Trophoblast cell (in vitro differentiated cells and primary cell): ENCODE measurements around the gene OR56B1. TPM values are rescaled to one million over a fixed set of nuclear protein-coding genes. Genes with fewer than 3 reads are reported as not detected.

Experiments used
- DNase-seq, 2 donors: peaks; one replicate each; pipeline ENCODE4 v3.0.0-alpha.2; 2016
- H2AFZ ChIP-seq: 2 replicates; pipeline ENCODE4 v1.6.1; 2013; ENCODE audit warnings: low read length, moderate library complexity, mild to moderate bottlenecking; ENCODE audit not compliant: insufficient read depth, poor library complexity
- H2AK5ac ChIP-seq: 2 replicates; pipeline ENCODE4 v1.6.1; 2013; ENCODE audit warnings: mild to moderate bottlenecking, low read length
- H2BK120ac ChIP-seq: 2 replicates; pipeline ENCODE4 v1.6.1; 2013; ENCODE audit warnings: low read length, mild to moderate bottlenecking, moderate library complexity; ENCODE audit not compliant: insufficient read depth, poor library complexity
- H2BK12ac ChIP-seq: 2 replicates; pipeline ENCODE4 v1.6.1; 2013; ENCODE audit warnings: mild to moderate bottlenecking, low read length, moderate library complexity
- H2BK5ac ChIP-seq: 2 replicates; pipeline ENCODE4 v1.6.1; 2013; ENCODE audit warnings: low read length, low read depth, moderate library complexity, mild to moderate bottlenecking; ENCODE audit not compliant: poor library complexity
- H3K14ac ChIP-seq: 2 replicates; pipeline ENCODE4 v1.6.1; 2013; ENCODE audit warnings: mild to moderate bottlenecking, low read length
- H3K18ac ChIP-seq: 2 replicates; pipeline ENCODE4 v1.6.1; 2013; ENCODE audit warnings: mild to moderate bottlenecking, low read length
- H3K23ac ChIP-seq: 2 replicates; pipeline ENCODE4 v1.6.1; 2013; ENCODE audit warnings: low read length
- H3K27ac ChIP-seq: 2 replicates; pipeline ENCODE4 v1.5.1; 2013; ENCODE audit warnings: low read depth, mild to moderate bottlenecking, inconsistent platforms, low read length, moderate library complexity
- H3K27me3 ChIP-seq: 2 replicates; pipeline ENCODE4 v1.6.1; 2013; ENCODE audit warnings: inconsistent platforms, mild to moderate bottlenecking, low read length, moderate library complexity; ENCODE audit not compliant: insufficient read depth
- H3K36me3 ChIP-seq, 2 experiments: 1 replicate in 1 of 2; 2 replicates in 1 of 2; pipeline ENCODE4 v1.6.1; 2013; ENCODE audit warnings: low read length in 2 of 2, mild to moderate bottlenecking in 2 of 2, moderate library complexity in 1 of 2; ENCODE audit not compliant: insufficient read depth in 2 of 2, control insufficient read depth in 1 of 2
- H3K4ac ChIP-seq: 2 replicates; pipeline ENCODE4 v1.6.1; 2013; ENCODE audit warnings: low read depth, mild to moderate bottlenecking, low read length, moderate library complexity
- H3K4me1 ChIP-seq, 2 experiments: 1 replicate in 1 of 2; 2 replicates in 1 of 2; pipeline ENCODE4 v1.6.1; 2013; ENCODE audit warnings: low read length in 2 of 2, mild to moderate bottlenecking in 2 of 2, moderate library complexity in 1 of 2; ENCODE audit not compliant: insufficient read depth in 2 of 2, control insufficient read depth in 1 of 2
- H3K4me2 ChIP-seq: 2 replicates; pipeline ENCODE4 v1.6.1; 2013; ENCODE audit warnings: inconsistent platforms, mild to moderate bottlenecking, low read length, moderate library complexity
- H3K4me3 ChIP-seq: 2 replicates; pipeline ENCODE4 v1.5.1; 2013; ENCODE audit warnings: mild to moderate bottlenecking, low read depth, low read length, inconsistent platforms
- H3K79me1 ChIP-seq: one replicate; pipeline ENCODE4 v1.6.1; 2013; ENCODE audit warnings: low read length
- H3K79me2 ChIP-seq: 2 replicates; pipeline ENCODE4 v1.6.1; 2013; ENCODE audit warnings: low read length, mild to moderate bottlenecking; ENCODE audit not compliant: control insufficient read depth, insufficient read depth, poor library complexity
- H3K9ac ChIP-seq: 2 replicates; pipeline ENCODE4 v1.6.1; 2013; ENCODE audit warnings: mild to moderate bottlenecking, low read length
- H3K9me3 ChIP-seq: 2 replicates; pipeline ENCODE4 v1.6.1; 2013; ENCODE audit warnings: low read depth, mild to moderate bottlenecking, control low read depth, inconsistent platforms, low read length; ENCODE audit not compliant: insufficient read depth
- H4K12ac ChIP-seq: 2 replicates; pipeline ENCODE4 v1.6.1; 2013; ENCODE audit warnings: low read depth, mild to moderate bottlenecking, low read length, moderate library complexity
- H4K8ac ChIP-seq: 2 replicates; pipeline ENCODE4 v1.6.1; 2013; ENCODE audit warnings: low read depth, mild to moderate bottlenecking, low read length, moderate library complexity
- H4K91ac ChIP-seq: one replicate; pipeline ENCODE4 v1.6.1; 2013; ENCODE audit warnings: low read depth, mild to moderate bottlenecking, low read length, moderate library complexity
- WGBS: extraction: QIAGEN DNeasy Blood & Tissue Kit; methylation state at CpG from one replicate; pipeline ENCODE4 v1.1.7; 2013; ENCODE audit warnings: missing lambda C conversion rate; ENCODE audit not compliant: insufficient read length, insufficient coverage; ENCODE audit errors: extremely low coverage; 5-methylcytosine and 5-hydroxymethylcytosine counted together
- polyA plus RNA-seq: library from polyadenylated mRNA; stranded (reverse); fragments of 200-250 nt; gene quantifications from 2 replicates; pipeline ENCODE4 v1.2.3, GENCODE V29; 2013

OR56B1 gene, protein sequence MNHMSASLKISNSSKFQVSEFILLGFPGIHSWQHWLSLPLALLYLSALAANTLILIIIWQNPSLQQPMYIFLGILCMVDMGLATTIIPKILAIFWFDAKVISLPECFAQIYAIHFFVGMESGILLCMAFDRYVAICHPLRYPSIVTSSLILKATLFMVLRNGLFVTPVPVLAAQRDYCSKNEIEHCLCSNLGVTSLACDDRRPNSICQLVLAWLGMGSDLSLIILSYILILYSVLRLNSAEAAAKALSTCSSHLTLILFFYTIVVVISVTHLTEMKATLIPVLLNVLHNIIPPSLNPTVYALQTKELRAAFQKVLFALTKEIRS
- polyA plus RNA-seq, result not detected in 2 replicates

DNA sequence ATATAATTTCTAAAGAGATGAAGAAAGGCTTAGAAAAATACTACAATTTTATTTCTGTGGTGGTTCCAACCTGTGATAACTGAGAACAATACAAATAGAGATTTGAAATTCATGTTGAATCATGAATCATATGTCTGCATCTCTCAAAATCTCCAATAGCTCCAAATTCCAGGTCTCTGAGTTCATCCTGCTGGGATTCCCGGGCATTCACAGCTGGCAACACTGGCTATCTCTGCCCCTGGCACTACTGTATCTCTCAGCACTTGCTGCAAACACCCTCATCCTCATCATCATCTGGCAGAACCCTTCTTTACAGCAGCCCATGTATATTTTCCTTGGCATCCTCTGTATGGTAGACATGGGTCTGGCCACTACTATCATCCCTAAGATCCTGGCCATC is at the start of gene OR56B1:
Gene OR56B1, plus strand, starts transcription at position 53 of the 400 bp plus-strand sequence. Its CDS starts 69 bp downstream, at position 122.
- no peaks in the 10 kb centered on the region for H3K79me1 ChIP-seq
- peak in 1 of 2 donors; percentile 45 for DNase-seq

DNA sequence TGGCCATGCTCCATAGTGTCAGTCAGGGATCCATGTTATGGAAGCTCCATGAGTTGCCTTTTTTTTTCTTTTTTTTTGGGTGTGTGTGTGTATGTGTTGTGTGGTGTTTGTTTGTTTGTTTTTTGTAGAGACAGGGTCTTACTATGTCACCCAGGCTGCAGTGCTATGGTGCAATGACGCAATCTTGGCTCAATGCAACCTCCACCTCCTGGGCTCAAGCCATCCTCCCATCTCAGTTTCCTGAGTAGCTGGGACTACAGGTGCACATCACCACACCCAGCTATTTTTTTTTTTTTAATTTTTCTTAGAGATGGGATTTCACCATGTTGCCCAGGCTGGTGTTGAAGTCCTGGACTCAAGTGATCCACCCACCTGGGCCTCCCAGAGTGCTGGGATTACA is 47.8 kb upstream of the OR56B1 start:
- Histone ChIP-seq H4K91ac (no peak overlapping the region), H3K27ac (no peak overlapping the region), H2BK5ac (no peak overlapping the region), H2AFZ (no peak overlapping the region), H3K4ac (no peak overlapping the region), H4K8ac (no peak overlapping the region), H3K18ac (no peak overlapping the region), H2BK120ac (no peak overlapping the region), H3K4me3 (no peak overlapping the region), H2BK12ac (no peak overlapping the region), H3K4me2 (no peak overlapping the region), H3K23ac (no peak overlapping the region), H3K4me1 (peaks cover 0 to 2% of the 10 kb centered on the region in 2 experiments), H3K14ac (no peak overlapping the region), H2AK5ac (no peak overlapping the region), H4K12ac (no peak overlapping the region), H3K36me3 (no peaks in the 10 kb centered on the region), H3K9ac (no peak overlapping the region), H3K9me3 (no peaks in the 10 kb centered on the region), H3K27me3 (no peaks in the 10 kb centered on the region), H3K79me2 (no peaks in the 10 kb centered on the region), H3K79me1 (peaks cover 17% of the 10 kb centered on the region)
- no peak for DNase-seq
- WGBS, result no CpG with 5 or more reads among the region's 1 CpG

More for the DNA sequence above, at the start of gene OR56B1:
- Histone ChIP-seq H3K14ac (no peak within 1 kb of the TSS), H4K12ac (no peak within 1 kb of the TSS), H3K27me3 (no peaks in the 10 kb centered on the region), H3K4me3 (no peak within 1 kb of the TSS), H3K9me3 (no peaks in the 10 kb centered on the region), H3K9ac (no peak within 1 kb of the TSS), H3K36me3 (no peaks in the 10 kb centered on the region), H2BK5ac (no peak within 1 kb of the TSS), H2BK120ac (no peak within 1 kb of the TSS), H4K8ac (no peak within 1 kb of the TSS), H4K91ac (no peak within 1 kb of the TSS), H2AFZ (no peak within 1 kb of the TSS), H2BK12ac (no peak within 1 kb of the TSS), H3K18ac (no peak within 1 kb of the TSS), H3K4me1 (no peaks in the 10 kb centered on the region), H3K27ac (no peak within 1 kb of the TSS), H3K4me2 (no peak within 1 kb of the TSS), H3K79me2 (no peaks in the 10 kb centered on the region), H3K4ac (no peak within 1 kb of the TSS), H3K23ac (no peak within 1 kb of the TSS), H2AK5ac (no peak within 1 kb of the TSS)
- no CpG with 5 or more reads among the region's 1 CpG for WGBS

DNA sequence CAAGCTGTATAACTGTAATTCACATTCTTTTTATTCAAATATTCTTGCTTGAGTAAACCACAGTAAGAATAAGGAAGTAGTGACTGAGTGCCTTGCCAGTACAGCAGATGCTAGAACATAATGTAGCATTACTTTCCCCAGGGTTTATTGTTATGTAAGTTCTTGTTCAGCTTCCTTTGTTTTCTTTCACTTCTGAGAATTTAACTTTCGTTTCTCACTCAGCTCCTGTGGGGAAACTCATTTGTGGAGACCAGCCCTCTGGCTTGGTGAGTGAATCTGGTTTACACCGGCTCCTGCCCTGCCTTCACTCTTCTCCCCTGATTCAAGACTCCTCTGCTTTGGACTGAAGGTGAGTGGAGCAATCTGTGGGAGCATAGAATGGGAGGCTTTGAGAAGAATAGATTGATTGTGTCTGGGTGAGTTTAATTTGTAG is 46.7 kb upstream of the OR56B1 start, which contains the start of gene TRIM22:
Gene TRIM22, plus strand, starts transcription at position 240 of the 433 bp plus-strand sequence. CDS start 6,443 bp downstream, outside the sequence.
- peak within 1 kb of the TSS; percentile 66 for H4K91ac ChIP-seq
- H3K4me1 ChIP-seq, result no peaks in the 10 kb centered on the region
- H3K18ac ChIP-seq, result no peak within 1 kb of the TSS
- peak within 1 kb of the TSS; percentile 16 for H4K8ac ChIP-seq
- H2BK120ac ChIP-seq, result peak within 1 kb of the TSS; percentile 98
- H2AFZ ChIP-seq, result no peak within 1 kb of the TSS
- no peak within 1 kb of the TSS for H2BK12ac ChIP-seq
- no peak within 1 kb of the TSS for H3K4me2 ChIP-seq
- no peak within 1 kb of the TSS for H3K27ac ChIP-seq
- H2AK5ac ChIP-seq, result no peak within 1 kb of the TSS
- no peak within 1 kb of the TSS for H3K14ac ChIP-seq
- no peak within 1 kb of the TSS for H3K4me3 ChIP-seq
- no peaks in the 10 kb centered on the region for H3K79me2 ChIP-seq
- no CpG with 5 or more reads among the region's 2 CpGs for WGBS
- DNase-seq, result peak in 1 of 2 donors; percentile 44
- peak within 1 kb of the TSS; percentile 61 for H2BK5ac ChIP-seq
- no peaks in the 10 kb centered on the region for H3K27me3 ChIP-seq
- no peak within 1 kb of the TSS for H3K23ac ChIP-seq
- no peak within 1 kb of the TSS for H4K12ac ChIP-seq
- no peak within 1 kb of the TSS for H3K9ac ChIP-seq
- no peak within 1 kb of the TSS for H3K4ac ChIP-seq
- no peaks in the 10 kb centered on the region for H3K36me3 ChIP-seq
- no peaks in the 10 kb centered on the region for H3K9me3 ChIP-seq
- H3K79me1 ChIP-seq, result peaks cover 14% of the 10 kb centered on the region

DNA sequence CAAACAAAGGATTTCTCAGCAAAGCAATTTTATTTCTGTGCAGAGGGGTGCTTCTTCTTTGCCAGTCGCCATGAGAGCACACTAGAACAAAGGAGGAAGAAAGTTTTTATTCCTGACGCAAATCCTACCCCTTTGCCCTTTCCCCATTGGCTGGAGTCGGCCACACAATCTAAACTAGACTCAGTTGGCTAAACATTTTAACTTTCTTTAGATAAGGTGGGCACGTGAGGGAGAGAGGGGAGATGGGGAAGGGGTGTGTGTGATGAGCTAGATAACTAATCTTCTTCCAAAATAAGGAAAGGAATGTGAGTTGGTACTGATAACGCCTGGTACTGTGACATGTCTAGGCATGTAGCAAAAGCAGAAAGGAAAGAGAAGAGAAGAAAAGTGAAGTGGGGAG is 46.0 kb upstream of the OR56B1 start:
- no peak for DNase-seq
- no peak overlapping the region for H3K23ac ChIP-seq
- H2AK5ac ChIP-seq, result no peak overlapping the region
- no peak overlapping the region for H3K9ac ChIP-seq
- H4K8ac ChIP-seq, result peak overlapping the region; percentile 16
- H2AFZ ChIP-seq, result no peak overlapping the region
- H3K14ac ChIP-seq, result no peak overlapping the region
- H3K9me3 ChIP-seq, result no peaks in the 10 kb centered on the region
- no peaks in the 10 kb centered on the region for H3K36me3 ChIP-seq
- H3K4me1 ChIP-seq, result no peaks in the 10 kb centered on the region
- no peak overlapping the region for H3K4ac ChIP-seq
- no peak overlapping the region for H2BK12ac ChIP-seq
- no peak overlapping the region for H4K12ac ChIP-seq
- H2BK120ac ChIP-seq, result peak overlapping the region; percentile 40
- no peak overlapping the region for H2BK5ac ChIP-seq
- H3K4me2 ChIP-seq, result no peak overlapping the region
- no peaks in the 10 kb centered on the region for H3K27me3 ChIP-seq
- H3K79me2 ChIP-seq, result no peaks in the 10 kb centered on the region
- peak overlapping the region; percentile 38 for H4K91ac ChIP-seq
- H3K18ac ChIP-seq, result no peak overlapping the region
- no peak overlapping the region for H3K4me3 ChIP-seq
- WGBS, result no CpG with 5 or more reads among the region's 5 CpGs
- no peak overlapping the region for H3K27ac ChIP-seq
- H3K79me1 ChIP-seq, result peaks cover 13% of the 10 kb centered on the region
